NCI-H82 treated with DMSO at 0.1 percent for 48 hours (cell line): Measurements from ENCODE around the gene BLVRA.
"Not testable (repeated sequence)": the region's sequence is repeated elsewhere in the genome, so short reads cannot be mapped to it uniquely, and the experiment has no call there.

Experiments
- DNase-seq: peaks from one replicate; lab custom pipeline; 2025; ENCODE audit not compliant: unreplicated experiment; lab: John Stamatoyannopoulos, UW

The BLVRA gene

DNA sequence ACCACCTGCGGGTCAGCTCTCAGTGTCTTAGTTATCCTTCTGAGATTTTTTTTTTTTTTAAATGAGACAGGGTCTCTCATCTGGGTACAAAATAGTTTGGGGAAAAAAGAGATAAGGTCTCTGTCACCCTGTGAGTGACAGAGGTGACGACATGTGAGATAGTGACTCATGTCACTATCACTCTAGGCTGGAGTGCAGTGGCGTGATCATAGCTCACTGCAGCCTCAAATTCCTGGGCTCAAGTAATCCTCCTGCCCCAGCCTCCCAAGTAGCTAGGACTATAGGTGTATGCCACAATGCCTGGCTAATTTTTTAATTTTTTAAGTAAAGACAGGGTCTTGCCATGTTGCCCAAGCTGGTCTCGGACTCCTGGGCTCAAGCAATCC, 10.4 kb downstream of the BLVRA start:
- no peak for DNase-seq

GRCh38 chr7:43769281-43769680, 10.8 kb downstream of the BLVRA start:
- DNase-seq = no peak

DNA sequence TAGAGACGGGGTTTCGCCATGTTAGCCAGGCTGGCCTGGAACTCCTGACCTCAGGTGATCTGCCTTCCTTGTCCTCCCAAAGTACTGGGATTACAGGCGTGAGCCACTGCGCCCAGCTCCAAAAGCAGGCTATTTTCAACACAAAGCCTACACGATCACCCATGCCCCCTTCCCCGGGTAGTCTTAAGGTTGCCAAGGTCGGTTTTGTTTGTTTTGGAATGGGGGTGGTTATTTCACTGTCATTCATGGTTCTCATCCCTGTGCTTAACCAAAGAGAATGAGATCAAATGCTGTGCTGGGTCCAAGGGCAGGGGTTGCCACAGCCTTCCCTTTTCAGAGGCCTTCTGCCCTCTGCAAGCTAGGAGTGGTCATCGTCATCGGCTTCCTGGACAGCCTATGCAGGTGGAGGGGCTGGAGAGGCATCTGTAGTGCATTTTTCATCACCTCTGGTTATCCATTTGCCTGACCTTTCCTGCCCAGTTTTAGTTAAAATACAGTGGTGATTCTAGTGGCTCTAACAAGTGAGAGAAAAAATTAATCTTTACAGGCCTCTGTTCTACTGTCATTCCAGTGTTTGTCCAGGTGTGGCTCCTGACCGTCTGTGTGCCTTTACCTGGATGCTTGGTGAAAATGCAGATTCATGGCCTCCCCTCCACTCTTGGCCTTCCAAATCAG, 11.4 kb downstream of the BLVRA start:
- no peak for DNase-seq

- DNase-seq = no peak
Observed at GRCh38 chr7:43771128-43771527, 12.6 kb downstream of the BLVRA start.

DNA sequence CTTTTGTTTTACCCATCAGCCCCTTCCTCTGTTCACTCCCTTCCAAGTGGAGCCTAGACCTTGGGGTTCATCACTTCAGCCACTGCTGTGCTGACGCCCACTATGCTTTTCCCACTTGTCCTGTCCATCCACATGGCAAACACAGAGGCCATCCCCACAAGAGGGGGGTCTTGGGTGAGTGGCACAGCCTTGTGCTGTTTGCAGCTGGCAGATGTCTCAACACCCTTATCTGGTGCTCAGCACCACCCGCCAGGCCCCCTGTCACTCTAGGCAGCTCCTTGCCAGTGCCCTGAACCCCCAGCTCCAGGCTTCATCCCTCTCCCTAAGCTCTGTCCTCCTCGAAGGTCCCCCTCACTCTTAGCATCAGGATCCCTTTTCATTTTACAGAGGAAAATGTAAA, 13.1 kb downstream of the BLVRA start:
- DNase-seq = no peak

- not testable (repeated sequence) for DNase-seq
Observed at GRCh38 chr7:43773268-43773667, 14.8 kb downstream of the BLVRA start.

GRCh38 chr7:43775255-43775654, 16.8 kb downstream of the BLVRA start:
- not testable (repeated sequence) for DNase-seq

DNA sequence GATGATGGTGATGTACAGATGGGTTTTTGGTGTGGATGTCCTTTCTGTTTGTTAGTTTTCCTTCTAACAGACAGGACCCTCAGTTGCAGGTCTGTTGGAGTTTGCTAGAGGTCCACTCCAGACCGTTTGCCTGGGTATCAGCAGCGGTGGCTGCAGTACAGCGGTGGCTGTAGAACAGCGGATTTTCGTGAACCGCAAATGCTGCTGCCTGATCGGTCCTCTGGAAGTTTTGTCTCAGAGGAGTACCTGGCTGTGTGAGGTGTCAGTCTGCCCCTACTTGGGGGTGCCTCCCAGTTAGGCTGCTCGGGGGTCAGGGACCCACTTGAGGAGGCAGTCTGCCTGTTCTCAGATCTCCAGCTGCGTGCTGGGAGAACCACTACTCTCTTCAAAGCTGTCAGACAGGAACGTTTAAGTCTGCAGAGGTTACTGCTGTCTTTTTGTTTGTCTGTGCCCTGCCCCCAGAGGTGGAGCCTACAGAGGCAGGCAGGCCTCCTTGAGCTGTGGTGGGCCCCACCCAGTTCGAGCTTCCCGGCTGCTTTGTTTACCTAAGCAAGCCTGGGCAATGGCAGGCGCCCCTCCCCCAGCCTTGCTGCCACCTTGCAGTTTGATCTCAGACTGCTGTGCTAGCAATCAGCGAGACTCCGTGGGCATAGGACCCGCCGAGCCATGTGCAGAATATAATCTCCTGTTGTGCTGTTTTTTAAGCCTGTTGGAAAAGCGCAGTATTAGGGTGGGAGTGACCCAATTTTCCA, 20.0 kb downstream of the BLVRA start:
- not testable (repeated sequence) for DNase-seq

DNA sequence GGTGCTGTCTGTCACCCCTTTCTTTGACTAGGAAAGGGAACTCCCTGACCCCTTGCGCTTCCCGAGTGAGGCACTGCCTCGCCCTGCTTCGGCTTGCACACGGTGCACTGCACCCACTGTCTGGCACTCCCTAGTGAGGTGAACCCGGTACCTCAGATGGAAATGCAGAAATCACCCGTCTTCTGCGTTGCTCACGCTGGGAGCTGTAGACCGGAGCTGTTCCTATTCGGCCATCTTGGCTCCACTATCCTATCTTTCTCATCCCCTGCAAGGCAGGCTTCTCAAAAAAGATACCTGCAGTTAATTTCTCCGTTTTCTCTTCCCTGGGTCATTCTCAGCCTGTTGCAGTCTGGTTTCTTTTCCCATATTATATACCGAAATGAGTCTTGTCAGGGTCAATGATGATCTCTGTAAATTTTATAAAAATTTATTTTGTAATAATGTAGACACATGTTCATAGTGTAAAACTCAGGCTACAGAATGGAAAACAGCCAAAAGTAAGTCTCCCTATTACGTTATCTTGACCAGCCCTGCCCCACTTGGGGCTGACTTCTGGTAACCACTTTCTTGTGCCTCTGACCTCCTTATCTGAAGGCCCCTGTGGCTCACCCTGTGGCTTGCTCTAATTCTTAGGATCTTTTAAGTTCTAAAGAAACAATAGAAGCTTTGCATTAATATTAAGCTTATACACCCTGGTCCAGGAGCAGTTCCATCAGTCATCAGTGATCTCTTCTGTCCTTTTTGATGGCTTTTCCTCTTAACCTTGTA, 20.7 kb downstream of the BLVRA start:
- DNase-seq = no peak

DNA sequence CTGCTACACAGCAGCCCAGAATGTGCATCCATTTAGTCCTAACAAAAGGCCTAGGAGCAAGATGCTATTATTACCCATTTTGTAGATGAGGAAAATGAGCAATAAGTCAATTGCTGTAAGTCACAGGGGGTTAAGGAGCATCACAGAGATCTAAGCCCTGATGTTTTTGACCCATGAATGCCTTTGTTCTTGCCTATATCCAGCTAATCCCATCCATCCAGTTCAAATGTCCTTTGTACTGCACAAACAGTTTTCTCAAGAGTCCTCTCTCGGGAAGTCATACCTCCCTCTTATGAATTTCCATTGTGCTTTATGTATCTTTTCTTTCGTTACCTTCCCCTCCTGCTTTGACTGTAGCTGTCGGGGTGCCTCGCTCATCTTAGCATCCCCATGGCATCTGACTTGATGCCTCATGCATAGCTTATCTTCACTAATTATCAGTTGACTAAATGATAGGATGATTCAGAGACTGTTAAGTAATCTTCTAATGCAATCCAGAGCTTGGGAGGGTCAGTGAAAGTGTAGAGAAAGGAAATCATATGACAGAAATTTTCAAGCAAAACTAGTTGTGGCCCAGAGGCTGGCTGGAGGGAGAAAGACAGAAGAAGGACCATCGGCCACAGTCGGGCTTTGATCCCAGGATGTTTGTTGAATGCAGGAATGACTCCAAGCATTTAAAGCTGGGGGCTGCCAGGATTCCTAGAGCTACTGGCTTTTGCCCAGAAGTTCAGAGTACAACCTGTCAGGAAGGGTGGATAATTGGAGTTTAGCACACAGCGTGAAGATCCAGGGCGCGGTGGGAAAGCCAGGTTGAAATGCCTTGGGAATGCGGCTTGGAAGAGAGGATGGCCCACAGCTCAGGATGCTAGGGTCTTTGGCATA, 23.5 kb downstream of the BLVRA start:
- no peak for DNase-seq

- no peak for DNase-seq
Observed at GRCh38 chr7:43782768-43783555, 24.5 kb downstream of the BLVRA start.

- DNase-seq = no peak
Observed at GRCh38 chr7:43784030-43784584, 25.6 kb downstream of the BLVRA start.

DNA sequence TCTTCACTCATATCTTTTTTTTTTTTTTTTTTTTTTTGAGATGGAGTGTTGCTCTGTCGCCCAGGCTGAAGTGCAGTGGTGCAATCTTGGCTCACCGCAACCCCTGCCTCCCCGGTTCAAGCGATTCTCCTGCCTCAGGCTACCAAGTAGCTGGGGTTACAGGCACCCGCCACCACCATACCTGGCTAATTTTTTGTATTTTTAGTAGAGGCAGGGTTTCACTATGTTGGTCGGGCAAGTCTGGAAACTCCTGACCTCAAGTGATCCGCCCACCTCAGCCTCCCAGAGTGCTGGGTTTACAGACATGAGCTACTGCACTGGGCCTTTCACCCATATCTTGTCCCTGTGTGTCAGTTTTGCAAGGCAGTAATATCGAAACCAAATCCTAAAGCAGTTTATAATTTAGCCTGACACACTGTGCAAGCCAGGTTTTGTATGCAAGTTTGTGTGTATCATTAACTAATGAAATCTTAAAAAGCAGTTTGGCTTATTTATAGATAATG, 26.2 kb downstream of the BLVRA start:
- DNase-seq = not testable (repeated sequence)

DNA sequence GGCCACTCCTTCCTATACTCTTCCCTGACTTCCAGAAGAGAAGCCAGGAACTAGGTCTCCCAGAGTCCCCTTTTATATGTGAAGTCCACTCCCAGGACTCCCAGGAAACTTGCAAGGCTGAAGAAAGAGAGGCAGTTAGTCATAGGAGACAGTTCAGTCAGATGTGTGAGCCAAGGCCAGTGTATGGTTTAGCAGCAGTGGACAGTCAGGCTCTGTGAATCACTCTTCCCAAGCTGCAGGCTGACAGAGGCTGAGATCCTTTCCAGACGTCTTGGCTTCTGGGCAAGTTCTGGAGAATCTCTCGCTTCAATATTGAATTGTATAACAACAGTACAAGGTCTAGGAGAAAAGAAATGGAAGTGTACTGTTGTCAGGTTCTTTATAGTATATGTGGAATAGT, 26.9 kb downstream of the BLVRA start:
- DNase-seq = no peak

DNA sequence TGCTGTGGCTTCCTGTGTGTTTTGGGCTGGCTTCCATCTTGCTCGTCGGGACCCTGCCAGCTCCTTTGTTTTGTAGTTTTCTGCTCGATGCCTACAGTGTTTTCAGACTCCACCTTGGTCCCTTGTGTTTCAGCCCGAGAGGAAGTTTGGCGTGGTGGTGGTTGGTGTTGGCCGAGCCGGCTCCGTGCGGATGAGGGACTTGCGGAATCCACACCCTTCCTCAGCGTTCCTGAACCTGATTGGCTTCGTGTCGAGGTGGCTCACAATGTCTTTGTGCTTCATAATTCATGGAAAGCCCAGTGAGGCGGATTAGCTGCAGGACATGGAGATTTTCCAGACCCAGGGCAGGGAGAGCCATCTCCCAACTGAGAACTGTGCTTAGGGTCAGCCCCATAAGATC, 29.3 kb downstream of the BLVRA start:
- DNase-seq = no peak

- DNase-seq = no peak
Observed at GRCh38 chr7:43790006-43790405, 31.5 kb downstream of the BLVRA start.

DNA sequence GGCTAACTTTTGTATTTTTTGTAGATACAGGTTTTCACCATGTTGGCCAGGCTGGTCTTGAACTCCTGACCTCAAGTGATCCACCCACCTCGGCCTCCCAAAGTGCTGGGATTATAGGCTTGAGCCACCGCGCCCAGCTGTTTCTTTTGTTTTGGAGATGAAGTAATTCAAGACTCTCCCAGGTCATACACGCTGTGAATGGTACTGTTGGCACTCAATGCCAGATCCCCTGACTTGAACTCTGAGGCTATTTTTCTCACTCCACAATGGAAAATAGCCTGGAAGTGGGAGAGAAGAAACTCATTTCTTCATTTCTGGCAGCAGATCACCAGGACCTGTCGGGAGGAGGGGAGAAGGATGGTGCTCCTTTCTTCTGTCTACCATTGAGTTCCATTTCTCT, 32.4 kb downstream of the BLVRA start:
- DNase-seq = no peak

DNA sequence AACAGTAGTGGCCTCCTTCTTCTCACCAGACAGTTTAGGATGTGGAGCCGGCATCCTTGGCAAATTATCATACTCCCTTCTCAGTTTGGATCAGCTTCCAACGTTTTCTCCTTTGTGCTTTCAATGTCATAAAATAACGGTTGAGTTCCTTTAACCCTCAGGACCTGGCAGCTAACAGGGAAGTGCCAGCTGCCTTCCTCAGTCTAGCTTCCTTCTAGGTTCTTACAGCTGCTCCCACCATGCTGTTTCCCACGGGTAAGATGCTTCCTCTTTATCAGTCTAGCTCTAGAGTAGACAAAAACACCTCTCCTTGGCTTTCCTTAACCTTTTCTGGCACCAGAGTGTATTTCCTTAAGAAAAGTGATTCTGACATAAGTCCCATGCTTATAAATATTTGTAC, 33.2 kb downstream of the BLVRA start:
- no peak for DNase-seq

DNA sequence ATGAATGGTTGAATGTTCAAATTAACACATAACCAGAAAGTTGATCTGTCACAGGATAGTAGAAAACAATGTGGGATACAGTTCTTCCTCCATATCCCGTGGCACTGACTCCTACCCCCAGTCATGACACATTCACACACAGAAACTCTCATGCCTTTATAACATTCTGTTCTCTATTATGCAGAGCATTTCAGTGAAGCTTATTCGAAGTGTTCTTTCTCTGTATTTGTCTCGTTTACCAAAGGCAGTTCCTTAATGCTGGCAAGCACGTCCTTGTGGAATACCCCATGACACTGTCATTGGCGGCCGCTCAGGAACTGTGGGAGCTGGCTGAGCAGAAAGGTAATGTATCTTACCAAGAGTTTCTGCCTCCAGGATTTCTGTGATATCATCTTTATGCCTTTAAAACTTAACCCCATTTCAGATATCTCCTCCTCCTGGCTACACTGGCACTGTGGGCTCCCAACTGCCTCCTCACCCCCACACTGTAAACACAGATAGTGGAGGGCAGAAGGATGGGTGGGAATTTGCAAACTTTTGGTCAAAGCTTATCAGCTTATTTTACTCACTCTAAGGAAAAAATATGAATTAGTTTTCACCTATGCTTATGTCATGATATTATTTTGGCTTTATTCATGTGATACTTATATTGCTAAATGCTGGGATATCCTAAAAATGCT, 34.1 kb downstream of the BLVRA start:
- no peak for DNase-seq
